Fibroblast of the aortic adventitia (primary cell): ENCODE results near the gene MKRN3. TPM values are rescaled to one million over a fixed set of nuclear protein-coding genes. Genes with fewer than 3 reads are reported as not detected.

Experiments
- DNase-seq: peaks from one replicate; pipeline ENCODE4 v3.0.0-alpha.2; 2010; ENCODE audit warnings: low read depth
- H3K4me3 ChIP-seq: 2 replicates; pipeline ENCODE4 v1.5.1; 2011; ENCODE audit warnings: low read depth, mild to moderate bottlenecking, control low read depth, low read length, moderate library complexity
- total RNA-seq: library from RNA; depleted of rRNA; stranded (reverse); fragments of >200 nt; gene quantifications from 2 replicates; pipeline ENCODE4 v1.2.3, GENCODE V29; 2012; ENCODE audit warnings: low replicate concordance
- TF ChIP-seq, protein P1 (sequence below): IDR thresholded peaks from 2 replicates; pipeline ENCODE4 v1.5.1; 2011; ENCODE audit warnings: mild to moderate bottlenecking, low read length, control low read depth, inconsistent platforms; ENCODE audit not compliant: insufficient read depth

Gene MKRN3
- total RNA-seq, 1 donor, result 0.45 TPM

DNA sequence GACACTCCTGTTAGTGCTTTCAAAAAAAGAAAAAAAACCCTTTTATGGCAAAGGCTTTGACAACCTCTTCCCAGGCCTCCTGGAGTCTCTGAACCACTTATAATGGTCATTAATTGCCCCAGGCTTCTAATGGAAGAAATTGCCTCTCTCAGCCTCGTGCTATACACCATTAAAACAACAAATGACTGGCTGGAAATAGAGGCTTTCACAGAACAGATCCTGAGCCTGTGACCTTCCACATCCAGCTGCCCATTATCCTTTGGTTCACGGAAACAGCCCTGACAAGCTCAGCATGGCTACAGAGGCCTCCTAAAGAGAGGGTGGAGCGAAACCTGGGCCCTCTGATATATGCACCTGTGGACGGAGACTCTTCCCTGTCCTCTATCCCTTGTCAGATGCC, 26.8 kb upstream of the MKRN3 start:
- TF ChIP-seq, protein P1, sequence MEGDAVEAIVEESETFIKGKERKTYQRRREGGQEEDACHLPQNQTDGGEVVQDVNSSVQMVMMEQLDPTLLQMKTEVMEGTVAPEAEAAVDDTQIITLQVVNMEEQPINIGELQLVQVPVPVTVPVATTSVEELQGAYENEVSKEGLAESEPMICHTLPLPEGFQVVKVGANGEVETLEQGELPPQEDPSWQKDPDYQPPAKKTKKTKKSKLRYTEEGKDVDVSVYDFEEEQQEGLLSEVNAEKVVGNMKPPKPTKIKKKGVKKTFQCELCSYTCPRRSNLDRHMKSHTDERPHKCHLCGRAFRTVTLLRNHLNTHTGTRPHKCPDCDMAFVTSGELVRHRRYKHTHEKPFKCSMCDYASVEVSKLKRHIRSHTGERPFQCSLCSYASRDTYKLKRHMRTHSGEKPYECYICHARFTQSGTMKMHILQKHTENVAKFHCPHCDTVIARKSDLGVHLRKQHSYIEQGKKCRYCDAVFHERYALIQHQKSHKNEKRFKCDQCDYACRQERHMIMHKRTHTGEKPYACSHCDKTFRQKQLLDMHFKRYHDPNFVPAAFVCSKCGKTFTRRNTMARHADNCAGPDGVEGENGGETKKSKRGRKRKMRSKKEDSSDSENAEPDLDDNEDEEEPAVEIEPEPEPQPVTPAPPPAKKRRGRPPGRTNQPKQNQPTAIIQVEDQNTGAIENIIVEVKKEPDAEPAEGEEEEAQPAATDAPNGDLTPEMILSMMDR, result no peak
- H3K4me3 ChIP-seq, result no peak overlapping the region
- DNase-seq, result no peak

DNA sequence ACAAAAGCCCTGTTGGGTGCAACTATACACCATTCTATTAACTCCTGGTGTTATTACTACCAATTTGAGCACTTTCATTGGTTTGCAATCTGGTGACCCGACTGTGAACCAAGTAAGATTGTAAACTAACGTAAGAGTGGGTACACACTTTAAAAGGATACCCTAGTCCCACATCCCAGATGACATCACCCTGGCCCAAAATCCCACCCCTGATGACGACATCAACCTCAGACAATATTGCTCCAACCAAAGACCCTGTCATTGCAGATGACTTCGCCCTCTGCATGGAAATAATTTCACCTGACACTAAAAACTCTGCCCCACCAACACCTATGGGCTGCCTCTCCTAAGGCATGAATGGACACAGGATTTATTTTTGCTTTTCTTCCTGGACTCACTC, 25.6 kb upstream of the MKRN3 start:
- TF ChIP-seq, protein P1, result no peak
- DNase-seq, result no peak
- no peak overlapping the region for H3K4me3 ChIP-seq

DNA sequence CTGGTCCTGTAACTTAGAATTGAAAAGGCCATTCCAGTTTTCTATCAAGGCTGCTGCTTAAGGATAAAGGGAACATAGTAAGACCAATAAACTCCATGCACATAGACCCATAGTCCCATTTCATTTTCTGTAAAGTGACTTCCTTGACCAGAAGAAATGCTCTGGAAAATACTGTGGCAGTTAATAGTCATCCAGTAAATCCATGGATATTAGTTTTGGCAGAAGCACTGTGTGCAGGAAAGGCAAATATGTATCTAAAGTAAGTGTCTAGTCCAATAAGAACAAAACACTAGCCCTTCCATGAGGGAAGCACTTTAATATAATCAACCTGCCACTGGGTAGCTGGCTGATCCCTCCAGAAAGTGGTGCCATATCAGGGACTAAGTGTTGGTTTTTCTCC, 19.3 kb upstream of the MKRN3 start:
- TF ChIP-seq, protein P1, result no peak
- DNase-seq, result no peak
- H3K4me3 ChIP-seq, result no peak overlapping the region

DNA sequence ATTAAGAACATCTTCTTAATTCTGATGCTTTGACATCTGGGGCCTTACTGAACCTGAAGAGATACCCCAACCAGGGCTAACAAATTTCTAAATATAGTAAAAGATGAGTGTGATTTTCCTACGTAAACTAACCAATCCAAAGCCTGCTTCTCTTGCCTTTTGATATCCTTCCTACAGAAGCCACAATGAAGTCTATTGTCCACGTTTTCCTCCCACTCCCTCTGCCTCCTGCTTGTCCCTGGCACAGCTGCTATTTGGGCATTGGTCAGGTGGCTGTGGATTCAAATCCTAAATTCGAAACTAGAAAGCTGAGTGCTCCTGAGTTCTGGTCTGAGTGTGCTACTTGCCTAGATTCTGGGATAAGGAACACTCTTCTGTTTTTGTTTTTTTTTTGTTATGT, 17.4 kb upstream of the MKRN3 start:
- TF ChIP-seq, protein P1, result no peak

DNA sequence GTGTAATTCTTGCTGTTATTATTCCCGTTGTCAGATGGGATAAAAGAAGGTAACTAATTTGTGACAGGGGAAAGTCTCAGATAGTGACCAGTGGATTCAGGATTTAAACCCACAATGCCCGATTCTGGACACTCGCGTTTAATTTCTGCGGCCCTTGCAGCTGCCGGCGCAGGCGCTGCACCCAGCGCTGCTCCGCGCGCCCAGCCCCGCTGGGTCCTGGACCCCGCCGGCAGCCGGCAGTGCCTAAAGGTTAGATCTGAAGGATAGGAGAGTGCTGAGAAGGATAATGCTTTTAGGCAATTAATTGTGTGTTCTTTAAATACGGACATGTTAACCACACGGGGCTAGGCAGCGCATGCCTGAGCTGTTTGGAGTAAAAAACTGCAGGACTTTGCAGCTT, 3.6 kb upstream of the MKRN3 start:
- H3K4me3 ChIP-seq, result no peak overlapping the region
- TF ChIP-seq, protein P1, result no peak
- no peak for DNase-seq

More for the DNA sequence above, 17.4 kb upstream of the MKRN3 start:
- no peak for DNase-seq
- no peak overlapping the region for H3K4me3 ChIP-seq

DNA sequence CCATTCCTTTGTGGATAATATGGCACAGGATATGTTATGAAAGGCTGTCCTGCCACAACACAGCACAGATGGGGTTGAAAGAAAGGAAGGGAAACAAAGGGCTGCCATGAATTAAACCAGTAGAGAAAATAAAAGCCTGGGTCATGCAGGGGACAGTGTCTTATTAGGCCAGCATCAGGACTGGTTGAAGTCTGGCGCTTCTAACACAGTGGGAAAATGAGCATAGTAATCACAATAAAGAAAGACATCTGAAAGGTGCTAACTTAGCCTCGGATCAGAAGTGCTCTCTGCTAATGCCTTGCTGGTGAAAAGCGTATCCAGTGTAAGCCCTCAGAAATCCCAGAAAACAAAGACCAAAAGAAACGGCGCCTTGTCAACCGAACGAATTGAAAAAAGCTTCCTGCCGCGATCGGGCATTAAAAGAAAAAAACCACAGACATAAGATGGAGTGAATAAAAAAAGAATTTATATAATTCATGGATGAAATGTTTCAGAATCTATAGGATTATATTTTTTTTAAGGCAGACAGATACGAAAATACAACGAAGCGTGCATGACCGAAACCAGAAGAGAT, 566 bp upstream of the MKRN3 start:
- H3K4me3 ChIP-seq, result peak overlapping the region; percentile 36
- TF ChIP-seq, protein P1, result no peak
- no peak for DNase-seq

DNA sequence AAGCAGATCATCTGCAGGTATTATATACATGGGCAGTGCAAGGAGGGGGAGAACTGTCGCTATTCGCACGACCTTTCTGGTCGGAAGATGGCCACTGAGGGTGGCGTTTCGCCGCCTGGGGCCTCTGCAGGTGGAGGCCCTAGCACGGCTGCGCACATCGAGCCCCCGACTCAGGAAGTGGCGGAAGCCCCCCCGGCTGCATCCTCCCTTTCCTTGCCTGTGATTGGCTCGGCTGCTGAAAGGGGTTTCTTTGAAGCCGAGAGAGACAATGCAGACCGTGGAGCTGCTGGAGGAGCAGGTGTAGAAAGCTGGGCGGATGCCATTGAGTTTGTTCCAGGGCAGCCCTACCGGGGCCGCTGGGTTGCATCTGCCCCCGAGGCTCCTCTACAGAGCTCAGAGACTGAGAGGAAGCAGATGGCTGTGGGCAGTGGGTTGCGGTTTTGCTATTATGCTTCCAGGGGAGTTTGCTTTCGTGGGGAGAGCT, 639 bp downstream of the MKRN3 start:
- TF ChIP-seq, protein P1, result no peak
- H3K4me3 ChIP-seq, result peak overlapping the region; percentile 47
- no peak for DNase-seq
